A549 (cell line): ENCODE measurements around the gene RGS19.

Experiments
- CTCF ChIP-seq: fragments of >200 bp; sonication (Bioruptor Twin); formaldehyde crosslinking; IDR thresholded peaks from 3 replicates; pipeline ENCODE4 v1.5.1; 2016
- JUNB ChIP-seq: fragments of >200 bp; sonication (Bioruptor Twin); formaldehyde crosslinking; IDR thresholded peaks from 2 replicates; pipeline ENCODE4 v1.6.1; 2016
- SMC3 ChIP-seq: fragments of >200 bp; sonication (Bioruptor Twin); formaldehyde crosslinking; IDR thresholded peaks from 3 replicates; pipeline ENCODE4 v1.6.1; 2018; ENCODE audit warnings: inconsistent platforms

GRCh38 chr20:64100566-64100888 is 21.2 kb upstream of the RGS19 start:
- no peak for TF ChIP-seq SMC3
- TF ChIP-seq CTCF = no peak
- TF ChIP-seq JUNB = no peak
